Osteocyte (in vitro differentiated cells): ENCODE results near the gene LYRM1. TPM values are rescaled to one million over a fixed set of nuclear protein-coding genes. Genes with fewer than 3 reads are reported as not detected.

Experiments used
- DNase-seq: peaks from one replicate; pipeline ENCODE4 v3.0.0; 2021; ENCODE audit warnings: mixed read lengths; ENCODE audit not compliant: unreplicated experiment; ENCODE audit errors: extremely low spot score
- H3K27ac Mint-ChIP-seq: one replicate; pipeline ENCODE4 v1.8.0; 2021; ENCODE audit warnings: mild to moderate bottlenecking, mixed read lengths; ENCODE audit not compliant: unreplicated experiment
- H3K27me3 Mint-ChIP-seq: one replicate; pipeline ENCODE4 v1.8.0; 2021; ENCODE audit warnings: mixed read lengths; ENCODE audit not compliant: unreplicated experiment
- H3K36me3 Mint-ChIP-seq: one replicate; pipeline ENCODE4 v1.8.0; 2021; ENCODE audit warnings: mixed read lengths; ENCODE audit not compliant: unreplicated experiment
- H3K4me1 Mint-ChIP-seq: one replicate; pipeline ENCODE4 v1.8.0; 2021; ENCODE audit warnings: mixed read lengths; ENCODE audit not compliant: unreplicated experiment
- H3K4me3 Mint-ChIP-seq: one replicate; pipeline ENCODE4 v1.8.0; 2021; ENCODE audit warnings: mild to moderate bottlenecking, moderate library complexity, mixed read lengths; ENCODE audit not compliant: unreplicated experiment
- H3K9me3 Mint-ChIP-seq: one replicate; pipeline ENCODE4 v1.8.0; 2021; ENCODE audit warnings: mixed read lengths; ENCODE audit not compliant: unreplicated experiment
- CTCF ChIP-seq: fragments of 200-600 bp; sonication (generic); IDR thresholded peaks from 2 replicates; pipeline ENCODE4 v1.5.0; 2021; ENCODE audit warnings: antibody characterized with exemption, mild to moderate bottlenecking, moderate library complexity
- total RNA-seq: library from RNA; stranded (reverse); gene quantifications from 2 replicates; pipeline ENCODE4 v1.2.1, GENCODE V29; 2021

The LYRM1 gene
- total RNA-seq, 1 donor from 2014 or later: 14.9 TPM

GRCh38 chr16:20879175-20880040 is 21.2 kb upstream of the LYRM1 start:
- Mint-ChIP-seq H3K36me3 (peaks cover 7% of the 10 kb centered on the region), H3K27me3 (no peaks in the 10 kb centered on the region), H3K4me3 (peak overlapping the region; percentile 34), H3K4me1 (peaks cover 52% of the 10 kb centered on the region), H3K27ac (peak overlapping the region; percentile 88), H3K9me3 (no peaks in the 10 kb centered on the region)
- no peak for TF ChIP-seq CTCF
- no peak for DNase-seq

- Mint-ChIP-seq H3K4me1 (peaks cover 42% of the 10 kb centered on the region), H3K4me3 (no peak overlapping the region), H3K27ac (peak overlapping the region; percentile 62), H3K9me3 (no peaks in the 10 kb centered on the region), H3K36me3 (peaks cover 7% of the 10 kb centered on the region), H3K27me3 (no peaks in the 10 kb centered on the region)
- no peak for DNase-seq
- no peak for TF ChIP-seq CTCF
Observed at GRCh38 chr16:20880867-20881502, 19.6 kb upstream of the LYRM1 start.

- Mint-ChIP-seq H3K9me3 (no peaks in the 10 kb centered on the region), H3K4me3 (no peak overlapping the region)
Observed at GRCh38 chr16:20881503-20881878, 19.1 kb upstream of the LYRM1 start.

GRCh38 chr16:20883554-20884239 is 16.9 kb upstream of the LYRM1 start:
- peaks cover 5% of the 10 kb centered on the region for H3K36me3 Mint-ChIP-seq
- no peak overlapping the region for H3K27ac Mint-ChIP-seq
- H3K27me3 Mint-ChIP-seq: no peaks in the 10 kb centered on the region
- TF ChIP-seq CTCF: no peak
- no peak for DNase-seq
- H3K9me3 Mint-ChIP-seq: no peaks in the 10 kb centered on the region
- peaks cover 32% of the 10 kb centered on the region for H3K4me1 Mint-ChIP-seq
- H3K4me3 Mint-ChIP-seq: no peak overlapping the region

More at GRCh38 chr16:20881503-20881878, 19.1 kb upstream of the LYRM1 start:
- Mint-ChIP-seq H3K4me1 (peaks cover 42% of the 10 kb centered on the region), H3K27ac (peak overlapping the region; percentile 62), H3K27me3 (no peaks in the 10 kb centered on the region), H3K36me3 (peaks cover 10% of the 10 kb centered on the region)
- no peak for DNase-seq
- no peak for TF ChIP-seq CTCF

- Mint-ChIP-seq H3K4me3 (no peak overlapping the region), H3K36me3 (peaks cover 5% of the 10 kb centered on the region), H3K4me1 (peaks cover 27% of the 10 kb centered on the region), H3K27me3 (no peaks in the 10 kb centered on the region), H3K9me3 (no peaks in the 10 kb centered on the region), H3K27ac (no peak overlapping the region)
- no peak for DNase-seq
- TF ChIP-seq CTCF: no peak
Observed at GRCh38 chr16:20884240-20884556, 16.4 kb upstream of the LYRM1 start.
